ENCODE data around the gene TNK2. TPM values are rescaled to one million over a fixed set of nuclear protein-coding genes. Genes with fewer than 3 reads are reported as not detected.

Gene TNK2
- total RNA-seq, 1 experiment from 2014 or later = 72.3 TPM

GRCh38 chr3:195853996-195854395, 54.4 kb downstream of the TNK2 start:
- CTCF ChIA-PET = no interaction called here
- no peaks in the 10 kb centered on the region for H3K9me3 ChIP-seq (ENCODE audit: control insufficient read depth, insufficient read depth, low read depth, low read length)
- H3K27ac ChIP-seq (ENCODE audit: low read length) = no peak overlapping the region
- H3K36me3 ChIP-seq (ENCODE audit: control insufficient read depth, insufficient read depth, low read length) = no peaks in the 10 kb centered on the region
- H3K27me3 ChIP-seq (ENCODE audit: control insufficient read depth, insufficient read depth, low read length) = no peaks in the 10 kb centered on the region
- POLR2A ChIA-PET = no interaction called here
- DNase-seq (ENCODE audit: low read depth, low spot score) (no peak), ATAC-seq (no peak)
- in situ Hi-C loops (cut with HindIII; ENCODE audit: low pct_unique_long_range_greater_than_20kb, low sequenced_read_pairs) = no loop called here
- intact Hi-C loops (cut with micrococcal nuclease; ENCODE audit: unreplicated experiment) = loop anchor here (10.0 kb wide), 1 partner anchor 141 kb away; no protein-coding TSS in a partner anchor
- TF ChIP-seq REST (IDR thresholded peaks at IDR 0.05; ENCODE audit: insufficient read depth in 1 of 2, low read depth in 2 of 2, low read length in 1 of 2) = no peak
- no peak for TF ChIP-seq TCF7L2 (IDR thresholded peaks at IDR 0.05; ENCODE audit: low read depth, low read length)
- TF ChIP-seq SIN3A (IDR thresholded peaks at IDR 0.05; ENCODE audit: borderline replicate concordance, insufficient read depth, low read depth, low read length) = no peak
- TF ChIP-seq CTCF (IDR thresholded peaks at IDR 0.05) = no peak
- no peak for TF ChIP-seq POLR2AphosphoS5 (IDR thresholded peaks at IDR 0.05; ENCODE audit: low read depth, low read length)
- no peaks in the 10 kb centered on the region for H3K4me1 ChIP-seq (ENCODE audit: control insufficient read depth, insufficient read depth, low read length)
- BruUV-seq (replicated peaks) = no TSS peak
- no peak overlapping the region for H3K4me3 ChIP-seq (ENCODE audit: low read depth in 2 of 2, low read length in 2 of 2)

- Histone ChIP-seq H3K27me3 (ENCODE audit: control insufficient read depth, insufficient read depth, low read length) (no peaks in the 10 kb centered on the region), H3K4me3 (ENCODE audit: low read depth in 2 of 2, low read length in 2 of 2) (no peak overlapping the region), H3K9me3 (ENCODE audit: control insufficient read depth, insufficient read depth, low read depth, low read length) (no peaks in the 10 kb centered on the region), H3K27ac (ENCODE audit: low read length) (no peak overlapping the region), H3K4me1 (ENCODE audit: control insufficient read depth, insufficient read depth, low read length) (no peaks in the 10 kb centered on the region), H3K36me3 (ENCODE audit: control insufficient read depth, insufficient read depth, low read length) (no peaks in the 10 kb centered on the region)
- no TSS peak for BruUV-seq (replicated peaks)
- ChIA-PET POLR2A (no interaction called here), CTCF (interaction anchor here (0.6 to 1.1 kb wide), 2 partner anchors 10 to 145 kb away, joined by 3 to 5 read pairs; no protein-coding TSS in a partner anchor)
- in situ Hi-C loops (cut with HindIII; ENCODE audit: low pct_unique_long_range_greater_than_20kb, low sequenced_read_pairs) = no loop called here
- no peak for DNase-seq (ENCODE audit: low read depth, low spot score)
- no peak for TF ChIP-seq SIN3A (IDR thresholded peaks at IDR 0.05; ENCODE audit: borderline replicate concordance, insufficient read depth, low read depth, low read length)
- TF ChIP-seq POLR2AphosphoS5 (IDR thresholded peaks at IDR 0.05; ENCODE audit: low read depth, low read length) = no peak
- TF ChIP-seq CTCF (IDR thresholded peaks at IDR 0.05) = no peak
- no peak for TF ChIP-seq REST (IDR thresholded peaks at IDR 0.05; ENCODE audit: insufficient read depth in 1 of 2, low read depth in 2 of 2, low read length in 1 of 2)
- TF ChIP-seq TCF7L2 (IDR thresholded peaks at IDR 0.05; ENCODE audit: low read depth, low read length) = no peak
- intact Hi-C loops (cut with micrococcal nuclease; ENCODE audit: unreplicated experiment) = loop anchor here (10.0 kb wide), 1 partner anchor 142 kb away; no protein-coding TSS in a partner anchor
- ATAC-seq = no peak
These were observed 55.3 kb downstream of the TNK2 start for GRCh38 chr3:195853036-195853435.

Measured in Panc1 (cell line).